Ecto neural progenitor cell (in vitro differentiated cells): ENCODE results near the gene OR52E4.

Experiments
- DNase-seq: peaks from one replicate; pipeline ENCODE4 v3.0.0-alpha.2; 2018; ENCODE audit warnings: low spot score

OR52E4 gene

GRCh38 chr11:5880329-5880728 lies at the start of gene OR52E4:
Gene OR52E4, plus strand, starts transcription at chr11:5880629. Its CDS starts 3,664 bp downstream, at chr11:5884293.
- no peak for DNase-seq

GRCh38 chr11:5831196-5831829 lies 49.1 kb upstream of the OR52E4 start:
- peak; percentile 60 for DNase-seq

- DNase-seq, result no peak
These were observed 47.0 kb upstream of the OR52E4 start for GRCh38 chr11:5833446-5833845.

- DNase-seq, result no peak
These were observed 42.7 kb upstream of the OR52E4 start for GRCh38 chr11:5837695-5838094.

- no peak for DNase-seq
These were observed 38.6 kb upstream of the OR52E4 start, which contains the start of gene OR52E6 for GRCh38 chr11:5841797-5842196. Gene OR52E6, minus strand, starts transcription at chr11:5841897. Its CDS starts 0 bp downstream, at chr11:5841897.

- DNase-seq, result no peak
These were observed 33.7 kb upstream of the OR52E4 start for GRCh38 chr11:5846701-5847100.

- DNase-seq, result no peak
These were observed 32.7 kb upstream of the OR52E4 start for GRCh38 chr11:5847711-5848110.

GRCh38 chr11:5851002-5851401 lies 29.4 kb upstream of the OR52E4 start:
- DNase-seq, result no peak

- DNase-seq, result no peak
These were observed 22.8 kb upstream of the OR52E4 start, which contains the start of gene OR52E8 for GRCh38 chr11:5857590-5857989. Gene OR52E8, minus strand, starts transcription at chr11:5857690. Its CDS starts 0 bp downstream, at chr11:5857690.

GRCh38 chr11:5865826-5866225 lies 14.6 kb upstream of the OR52E4 start:
- DNase-seq, result no peak

- no peak for DNase-seq
These were observed 1.9 kb upstream of the OR52E4 start for GRCh38 chr11:5878564-5878963.

- DNase-seq, result no peak
These were observed 1.3 kb downstream of the OR52E4 start for GRCh38 chr11:5881756-5882155.

- no peak for DNase-seq
These were observed 6.7 kb downstream of the OR52E4 start for GRCh38 chr11:5887172-5887571.

GRCh38 chr11:5887661-5888060 lies 7.2 kb downstream of the OR52E4 start:
- no peak for DNase-seq

GRCh38 chr11:5891216-5891800 lies 10.9 kb downstream of the OR52E4 start:
- no peak for DNase-seq

- DNase-seq, result no peak
These were observed 12.5 kb downstream of the OR52E4 start, which contains the start of gene OR52E5 for GRCh38 chr11:5892908-5893307. Gene OR52E5, plus strand, starts transcription at chr11:5893208. Its CDS starts 7,569 bp downstream, at chr11:5900777.

- no peak for DNase-seq
These were observed 19.1 kb downstream of the OR52E4 start for GRCh38 chr11:5899534-5899933.

- DNase-seq, result no peak
These were observed 30.1 kb downstream of the OR52E4 start for GRCh38 chr11:5910540-5910939.

GRCh38 chr11:5922749-5923426 lies 42.5 kb downstream of the OR52E4 start:
- no peak for DNase-seq

GRCh38 chr11:5923427-5923776 lies 43.0 kb downstream of the OR52E4 start:
- DNase-seq, result no peak

GRCh38 chr11:5923794-5924193 lies 43.4 kb downstream of the OR52E4 start:
- DNase-seq, result no peak

GRCh38 chr11:5928271-5928670 lies 47.8 kb downstream of the OR52E4 start:
- DNase-seq, result no peak

- DNase-seq, result no peak
These were observed 48.4 kb downstream of the OR52E4 start for GRCh38 chr11:5928811-5929210.
